Cardiac septum (tissue), 1 donor: ENCODE measurements around the gene GPI. TPM values are rescaled to one million over a fixed set of nuclear protein-coding genes. Genes with fewer than 3 reads are reported as not detected.
"Not testable (repeated sequence)": the region's sequence is repeated elsewhere in the genome, so short reads cannot be mapped to it uniquely, and the experiment has no call there.

Experiments used
- DNase-seq: peaks from one replicate; pipeline ENCODE4 v3.0.0-alpha.2; 2020; ENCODE audit warnings: low spot score
- intact Hi-C: fragments of 100-400 bp; cut with DNase I; formaldehyde crosslinking; loops from one replicate; pipeline ENCODE4 v1.14.0; 2022
- total RNA-seq: library from RNA; stranded (reverse); fragmentation: NEBNext Ultra II Directional; extraction: Animal tissue kit (Norgen Biotek cat#: 25700); gene quantifications from one replicate; pipeline ENCODE4 v1.2.1, GENCODE V29; 2021
- donor health status: DM: no; HTN: no; CAD: no.

The GPI gene
- total RNA-seq, 1 donor from 2014 or later = 512 TPM

GRCh38 chr19:34365463-34366401 is 736 bp downstream of the GPI start:
- DNase-seq = peak; percentile 78
- intact Hi-C loops = loop anchor here (2.0 kb wide), 1 partner anchor 65 kb away; no protein-coding TSS in a partner anchor

DNA sequence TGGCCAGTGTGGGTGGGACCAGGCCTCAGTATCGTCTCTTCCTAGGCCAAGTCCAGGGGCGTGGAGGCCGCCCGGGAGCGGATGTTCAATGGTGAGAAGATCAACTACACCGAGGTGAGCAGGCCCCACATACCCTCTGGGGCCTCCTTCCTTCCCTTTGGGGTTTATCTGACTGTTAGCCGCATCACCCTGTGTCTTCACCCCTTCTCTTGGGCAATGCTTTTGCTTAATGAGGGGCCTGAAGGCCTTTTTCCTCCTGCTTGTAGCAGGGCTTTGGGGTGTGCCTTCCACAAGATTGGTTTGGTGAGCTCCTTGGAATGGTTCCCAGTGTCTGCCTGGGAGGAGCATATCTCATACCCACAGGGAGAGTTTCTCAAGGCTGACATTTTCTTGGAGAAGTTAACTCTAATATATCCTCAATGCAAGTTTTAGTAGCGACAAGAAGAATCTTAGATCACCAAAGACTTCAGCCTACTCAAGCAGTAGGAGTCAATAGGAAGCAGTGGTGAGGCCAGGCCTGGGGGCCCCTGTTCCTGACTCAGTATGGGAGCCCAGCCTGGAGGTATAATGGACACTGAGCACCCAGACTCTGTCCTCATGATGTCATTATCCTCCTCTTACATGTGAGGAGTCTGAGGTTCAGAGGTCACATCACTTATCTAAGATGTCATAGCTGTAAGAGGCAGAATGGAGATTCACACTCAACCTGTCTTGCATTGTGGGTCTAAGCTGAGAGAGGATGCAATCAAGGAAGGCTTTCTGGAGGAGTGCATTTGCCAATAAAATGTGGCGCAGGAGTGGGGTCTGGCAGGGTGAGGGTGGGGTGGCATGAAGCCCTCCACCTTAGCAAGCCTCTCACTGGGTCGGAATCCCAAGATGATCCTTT is 2.0 kb downstream of the GPI start:
- intact Hi-C loops = no loop called here
- DNase-seq = no peak

DNA sequence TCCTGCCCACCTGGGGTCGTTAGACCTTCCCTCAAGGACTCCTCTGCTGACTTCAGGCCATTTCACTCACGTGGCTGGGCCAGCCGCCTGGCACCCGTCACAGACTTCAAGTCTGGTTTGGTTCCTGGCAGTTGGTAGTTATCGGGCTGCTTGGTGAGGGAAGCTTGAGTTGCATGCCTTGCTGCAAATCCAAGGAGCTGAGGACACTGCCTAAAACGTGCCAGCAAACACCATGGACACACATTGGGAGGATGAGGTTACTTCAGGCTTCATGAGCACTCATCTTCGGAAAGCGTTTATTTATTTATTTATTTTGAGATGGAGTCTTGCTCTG is 2.6 kb downstream of the GPI start:
- intact Hi-C loops = no loop called here
- DNase-seq = no peak

DNA sequence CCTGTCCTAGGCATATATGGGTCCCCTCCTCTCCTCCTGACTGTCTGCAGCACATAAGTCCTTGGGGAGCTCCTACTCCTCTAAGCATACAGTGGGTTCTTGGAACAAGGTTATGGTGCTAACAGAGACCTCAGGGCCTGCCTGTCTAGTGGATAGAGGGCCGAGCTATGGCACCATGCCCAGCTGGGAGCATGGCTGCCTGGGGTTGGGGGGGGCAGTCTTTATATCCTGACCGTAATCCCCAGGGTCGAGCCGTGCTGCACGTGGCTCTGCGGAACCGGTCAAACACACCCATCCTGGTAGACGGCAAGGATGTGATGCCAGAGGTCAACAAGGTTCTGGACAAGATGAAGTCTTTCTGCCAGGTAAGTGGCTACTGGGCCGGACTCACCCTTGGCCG is 3.3 kb downstream of the GPI start:
- intact Hi-C loops = no loop called here
- no peak for DNase-seq

- DNase-seq, intact Hi-C loops: not testable (repeated sequence)
These were observed 4.2 kb downstream of the GPI start for GRCh38 chr19:34369166-34369565.

- intact Hi-C loops = no loop called here
- no peak for DNase-seq
These were observed 5.1 kb downstream of the GPI start for GRCh38 chr19:34370117-34370516.

GRCh38 chr19:34370983-34371382 is 6.0 kb downstream of the GPI start:
- no peak for DNase-seq

DNA sequence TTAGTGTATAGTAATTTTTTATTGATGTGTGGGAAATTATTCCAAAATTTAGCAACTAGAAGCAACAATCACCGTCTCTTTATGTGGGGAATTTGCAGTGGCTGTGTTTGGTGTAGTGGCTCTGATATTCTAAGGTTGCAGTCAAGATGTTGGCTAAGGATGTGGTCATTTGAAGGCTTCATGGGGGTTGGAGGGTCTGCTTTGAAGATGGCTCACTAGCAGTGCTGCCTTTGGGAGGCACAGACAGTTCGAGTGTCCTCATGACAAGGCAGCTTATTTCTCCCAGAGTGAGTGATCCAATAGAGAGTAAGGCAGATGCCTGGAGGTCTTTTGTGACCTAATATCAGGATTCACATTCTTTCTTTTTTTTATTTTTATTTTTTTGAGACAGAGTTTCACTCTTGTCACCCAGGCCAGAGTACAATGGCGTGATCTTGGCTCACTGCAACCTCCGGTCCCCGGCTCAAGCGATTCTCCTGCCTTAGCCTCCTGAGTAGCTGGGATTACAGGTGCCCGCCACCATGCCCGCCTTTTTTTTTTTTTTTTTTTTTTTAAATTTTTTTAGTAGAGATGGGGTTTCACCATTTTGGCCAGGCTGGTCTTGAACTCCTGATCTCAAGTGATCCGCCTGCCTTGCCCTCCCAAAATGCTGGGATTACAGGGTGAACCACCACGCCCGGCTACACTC is 8.7 kb downstream of the GPI start:
- intact Hi-C loops = no loop called here
- no peak for DNase-seq

More at GRCh38 chr19:34370983-34371382, 6.0 kb downstream of the GPI start:
- intact Hi-C loops = no loop called here

GRCh38 chr19:34375598-34375997 is 10.6 kb downstream of the GPI start:
- no peak for DNase-seq
- intact Hi-C loops = no loop called here

DNA sequence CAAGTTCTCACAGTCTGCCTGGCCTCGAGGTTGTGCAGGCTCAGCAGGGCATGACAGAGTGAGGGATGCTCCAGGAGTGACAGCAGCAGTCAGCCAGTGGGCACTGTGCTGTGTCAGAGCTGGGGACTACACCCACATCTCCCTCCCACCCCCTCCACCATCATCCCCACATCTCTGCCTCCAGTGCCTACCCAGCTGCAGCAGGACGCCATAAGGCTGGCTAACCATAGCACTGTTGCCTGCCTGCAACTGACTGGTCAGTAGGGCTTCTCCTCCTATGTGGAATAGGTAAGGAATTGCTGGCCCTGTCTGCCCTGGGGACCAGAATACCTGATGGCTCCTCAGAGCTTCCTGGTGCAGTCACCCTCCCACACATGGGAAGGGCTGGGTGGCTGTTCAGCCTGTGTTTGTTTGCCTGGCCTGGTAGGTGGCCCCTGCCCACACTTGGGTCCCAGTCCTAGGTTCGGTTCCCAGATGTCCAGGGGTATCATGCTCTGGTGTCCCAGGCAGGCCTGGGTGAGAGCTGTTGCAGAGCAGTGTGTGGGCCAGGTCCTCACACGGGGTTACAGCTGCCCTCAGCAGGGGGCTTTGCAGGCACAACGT is 15.7 kb downstream of the GPI start:
- no peak for DNase-seq

DNA sequence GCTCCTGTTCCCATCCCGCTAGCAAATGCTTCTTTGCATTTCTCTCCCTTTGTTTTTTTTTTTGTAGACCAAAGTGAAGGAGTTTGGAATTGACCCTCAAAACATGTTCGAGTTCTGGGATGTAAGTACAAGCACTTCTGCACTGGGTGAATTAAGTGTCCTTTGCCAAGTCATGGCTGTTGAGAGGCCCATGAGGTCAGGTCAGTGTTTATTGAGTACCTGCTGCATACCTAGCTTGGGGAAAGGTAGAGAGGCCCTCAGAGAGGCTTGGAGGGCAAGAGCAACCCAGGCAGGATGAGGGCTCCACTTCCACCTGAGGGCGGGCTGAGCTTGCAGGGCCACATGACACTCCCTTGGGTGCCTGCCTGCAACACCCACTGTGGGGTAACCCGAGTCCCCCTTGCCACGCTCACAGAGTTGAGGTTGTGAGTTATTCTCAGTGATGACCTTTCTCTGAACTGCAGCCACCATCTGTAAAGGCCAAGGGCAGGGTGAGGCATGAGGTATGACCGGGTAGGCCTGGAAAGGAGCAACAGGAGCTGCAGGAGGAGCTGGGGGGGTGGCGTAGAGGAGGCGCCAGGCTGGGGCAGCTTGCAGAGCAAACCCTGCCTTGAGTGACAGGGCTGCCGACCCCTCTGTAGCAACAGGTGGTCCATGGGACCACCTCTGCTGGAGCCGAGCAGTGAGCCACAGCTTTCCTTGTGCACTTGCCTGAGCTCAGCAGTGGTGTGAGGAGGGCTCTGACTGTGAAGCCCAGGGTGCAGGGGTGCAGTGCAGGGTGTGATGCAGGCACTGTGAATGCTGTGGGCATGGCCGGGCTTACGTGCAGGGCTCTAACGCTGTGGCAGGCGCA is 16.6 kb downstream of the GPI start:
- intact Hi-C loops = no loop called here
- DNase-seq = no peak

More for the DNA sequence above, 15.7 kb downstream of the GPI start:
- intact Hi-C loops = no loop called here

GRCh38 chr19:34382471-34382870 is 17.5 kb downstream of the GPI start:
- DNase-seq = no peak
- intact Hi-C loops = no loop called here

- no peak for DNase-seq
- intact Hi-C loops = no loop called here
These were observed 18.6 kb downstream of the GPI start for GRCh38 chr19:34383599-34383998.

DNA sequence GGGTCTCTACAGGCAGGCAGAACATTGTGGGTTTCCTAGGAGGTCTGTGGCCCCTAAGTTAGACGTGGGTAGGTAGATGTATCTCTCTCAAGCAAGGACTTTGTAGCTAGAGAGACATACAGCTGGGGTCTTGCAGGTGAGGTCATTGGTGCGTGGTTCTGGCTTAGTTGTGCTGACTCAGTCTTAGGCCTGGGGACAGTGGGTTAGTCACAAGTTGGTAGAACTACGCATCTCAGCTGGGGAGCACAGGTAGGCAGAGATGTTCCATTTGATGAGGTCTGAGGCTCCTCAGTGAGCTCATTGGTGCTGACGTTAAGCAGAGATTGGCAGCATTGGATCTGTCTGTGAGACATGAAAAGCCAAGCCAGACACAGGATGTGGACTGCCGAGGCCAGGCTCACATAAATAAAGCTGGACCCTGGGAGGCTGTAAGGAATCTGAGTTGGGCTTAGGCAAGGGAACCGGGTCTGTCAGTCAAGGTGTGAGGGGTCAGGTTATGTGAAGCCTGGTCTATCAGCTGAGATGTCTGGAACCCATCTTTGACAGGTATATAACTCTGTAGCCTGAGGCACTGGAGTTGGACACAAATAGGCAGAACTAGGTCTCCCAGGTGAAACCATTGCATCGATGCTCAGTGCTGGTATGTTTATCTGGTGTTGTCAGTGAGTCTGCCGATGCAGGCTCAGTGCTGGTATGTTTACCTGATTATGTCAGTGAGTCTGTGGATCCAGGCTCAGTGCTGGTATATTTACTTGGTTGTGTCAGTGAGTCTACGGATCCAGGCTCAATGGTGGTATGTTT is 21.8 kb downstream of the GPI start:
- intact Hi-C loops = no loop called here
- no peak for DNase-seq

DNA sequence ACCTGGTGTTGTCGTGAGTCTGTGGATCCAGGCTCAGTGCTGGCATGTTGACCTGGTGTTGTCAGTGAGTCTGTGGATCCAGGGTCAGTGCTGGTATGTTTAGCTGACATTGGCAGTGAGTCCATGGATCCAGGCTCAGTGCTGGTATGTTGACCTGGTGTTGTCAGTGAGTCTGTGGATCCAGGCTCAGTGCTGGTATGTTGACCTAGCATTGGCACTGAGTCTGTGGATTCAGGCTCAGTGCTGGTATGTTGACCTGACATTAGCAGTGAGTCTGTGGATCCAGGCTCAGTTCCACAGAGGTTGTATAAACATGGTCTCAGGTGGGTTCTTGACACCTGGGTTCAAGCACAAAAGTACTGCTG is 22.4 kb downstream of the GPI start:
- no peak for DNase-seq
- intact Hi-C loops = no loop called here

DNA sequence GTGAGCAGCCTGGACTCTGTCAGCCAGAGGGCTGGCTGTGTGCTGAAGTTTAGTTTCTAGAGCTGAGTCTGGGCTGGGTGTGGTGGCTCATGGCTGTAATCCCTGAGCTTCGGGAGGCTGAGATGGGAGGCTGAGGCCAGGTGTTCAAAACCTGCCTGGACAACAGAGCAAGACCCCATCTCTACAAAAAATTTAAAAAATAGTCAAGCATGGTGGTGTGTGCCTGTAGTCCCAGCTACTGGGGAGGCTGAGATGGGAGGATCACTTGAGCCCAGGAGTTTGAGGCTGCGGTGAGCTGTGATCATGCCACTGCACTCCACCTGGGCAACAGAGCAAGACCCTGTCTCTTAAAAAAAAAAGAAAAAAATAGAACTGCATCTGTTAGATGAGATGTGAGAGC is 23.7 kb downstream of the GPI start:
- intact Hi-C loops = not testable (repeated sequence)

DNA sequence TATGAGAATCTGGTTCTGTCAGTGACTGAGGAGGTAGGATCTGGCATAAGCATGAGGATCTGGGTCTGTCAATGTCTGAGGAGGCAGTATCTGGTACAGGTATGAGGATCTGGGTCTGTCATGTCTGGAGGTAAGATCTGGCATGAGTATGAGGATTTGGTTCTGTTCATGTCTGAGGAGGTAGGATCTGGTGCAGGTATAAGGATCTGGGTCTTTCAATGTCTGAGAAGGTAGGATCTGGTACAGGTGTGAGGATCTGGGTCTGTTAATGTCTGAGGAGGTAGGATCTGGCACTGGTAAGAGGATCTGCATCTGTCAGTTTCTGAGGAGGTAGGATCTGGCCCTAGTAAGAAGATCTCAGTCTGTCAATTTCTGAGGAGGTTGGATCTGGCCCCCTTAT is 26.8 kb downstream of the GPI start:
- intact Hi-C loops = no loop called here
- no peak for DNase-seq

More for the DNA sequence above, 23.7 kb downstream of the GPI start:
- not testable (repeated sequence) for DNase-seq

- intact Hi-C loops = no loop called here
- no peak for DNase-seq
These were observed 28.0 kb downstream of the GPI start for GRCh38 chr19:34393031-34393430.
